Naive thymus-derived CD8-positive, alpha-beta T cell (primary cell): ENCODE measurements around the gene TBC1D9B. TPM values are rescaled to one million over a fixed set of nuclear protein-coding genes. Genes with fewer than 3 reads are reported as not detected.
A peak's percentile ranks its signal among the peaks of the same experiment; 100 is the strongest.

ENCODE experiments used
- ATAC-seq, 2 donors: fragments of 150-1000 bp; cut with Tn5 transposase in 1 of 2; sonication (Bioruptor Pico), chemical (Tn5 transposase) in 1 of 2; 1 replicate in 1 of 2; 2 replicates in 1 of 2; pipeline ENCODE4 v1.10.0; 2021; ENCODE audit warnings: mild to moderate bottlenecking in 2 of 2, moderate library complexity in 2 of 2
- POLR2A ChIA-PET: fragments of 350-600 bp; sonication (Branson Sonifier 250); formaldehyde crosslinking; loops from one replicate; lab custom pipeline; 2021; ENCODE audit warnings: antibody characterized with exemption; lab: Charles Lee
- DNase-seq, 10 donors: peaks; one replicate each; pipeline versions ENCODE4 v3.0.0 to v3.0.0-alpha.2; 2020 to 2022
- H3K27ac Mint-ChIP-seq, 10 donors: one replicate each; pipeline ENCODE4 v1.8.0; 2020 to 2022; ENCODE audit warnings: mild to moderate bottlenecking in 10 of 10, mixed read lengths in 10 of 10, moderate library complexity in 4 of 10, inconsistent platforms in 1 of 10
- H3K27me3 Mint-ChIP-seq, 5 donors: one replicate each; pipeline ENCODE4 v1.8.0; 2021 to 2022; ENCODE audit warnings: mixed read lengths in 5 of 5
- H3K36me3 Mint-ChIP-seq, 3 donors: one replicate each; pipeline ENCODE4 v1.8.0; 2020 to 2022; ENCODE audit warnings: mixed read lengths in 3 of 3, mild to moderate bottlenecking in 2 of 3, inconsistent platforms in 1 of 3
- H3K4me1 Mint-ChIP-seq, 4 donors: one replicate each; pipeline ENCODE4 v1.8.0; 2021 to 2022; ENCODE audit warnings: mixed read lengths in 4 of 4
- H3K4me3 Mint-ChIP-seq, 10 donors: one replicate each; pipeline ENCODE4 v1.8.0; 2020 to 2022; ENCODE audit warnings: mild to moderate bottlenecking in 10 of 10, mixed read lengths in 10 of 10, moderate library complexity in 6 of 10, inconsistent platforms in 1 of 10
- H3K9me3 Mint-ChIP-seq, 9 donors: one replicate each; pipeline ENCODE4 v1.8.0; 2020 to 2022; ENCODE audit warnings: mixed read lengths in 9 of 9, mild to moderate bottlenecking in 3 of 9, inconsistent platforms in 1 of 9, moderate library complexity in 1 of 9
- polyA plus RNA-seq, 3 donors: library from polyadenylated mRNA; unstranded; fragments of 300-500 nt; fragmentation: Illumina TruSeq; gene quantifications; one replicate each; pipeline ENCODE4 v1.2.3, GENCODE V29; 2021
- total RNA-seq, 8 experiments: library from RNA in 2 of 8; stranded (reverse) in 2 of 8; gene quantifications; one replicate each; pipeline ENCODE4 v1.2.3 and lab custom pipeline; 2021 to 2026

The TBC1D9B gene
- total and polyA plus RNA-seq, 5 experiments from 2014 or later, result 11.0 to 89.2 (median 40.6) TPM

DNA sequence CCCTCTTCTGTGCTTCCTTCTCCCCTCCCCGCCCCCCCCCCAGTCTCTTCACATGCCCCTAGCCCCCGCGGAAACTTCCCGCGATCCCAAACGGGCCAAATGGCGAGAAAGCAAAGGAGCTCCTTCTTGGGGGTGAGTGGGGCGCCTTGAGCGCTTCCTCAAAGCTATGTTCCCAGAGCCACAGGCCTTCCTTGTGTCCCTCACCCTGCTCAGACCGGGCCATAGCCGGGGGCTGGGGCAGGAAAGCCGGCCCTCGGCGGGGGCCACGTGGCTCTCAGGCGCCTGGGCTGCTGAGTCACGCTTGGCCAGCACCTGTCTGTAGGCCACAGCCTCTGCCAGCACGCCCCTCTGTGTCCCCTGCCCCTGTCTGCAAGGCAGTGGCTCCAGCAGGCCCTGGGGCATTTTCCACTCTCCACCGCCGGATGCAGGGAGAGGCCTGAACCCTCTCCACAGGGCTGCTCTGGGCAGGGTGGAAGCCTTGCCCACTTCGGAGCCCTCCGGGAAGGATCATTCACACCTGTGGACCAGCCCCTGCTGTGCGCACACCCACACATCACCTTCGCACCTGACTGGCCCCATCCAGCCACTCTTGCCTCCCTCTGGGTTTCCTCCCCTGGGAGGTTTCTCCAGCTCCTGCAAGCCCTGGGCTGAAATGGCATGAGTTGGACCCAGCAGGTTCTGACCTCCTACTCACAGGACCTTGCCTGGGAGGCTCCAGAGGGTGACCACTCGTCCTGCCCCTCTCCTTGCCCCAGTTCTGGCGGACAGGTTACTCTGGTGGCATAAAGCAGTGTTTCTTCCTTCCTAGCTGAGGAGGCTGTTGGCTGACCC is 88.2 kb downstream of the TBC1D9B start:
- DNase-seq (peak in 3 of 10 donors; percentile 28 to 40 (median 39)), ATAC-seq (peak; percentile 1 to 7)
- POLR2A ChIA-PET, result interaction anchor here (0.6 to 6.8 kb wide), 15 partner anchors 8 to 1193 kb away, joined by 3 to 154 read pairs (median 4); partner anchors contain the start of genes CLK4, HNRNPH1, LTC4S and MAML1
- Mint-ChIP-seq H3K4me3 (peak overlapping the region; percentile 74 to 97 (median 84)), H3K27me3 (peaks cover 0 to 2% (median 0%) of the 10 kb centered on the region in 5 donors), H3K27ac (peak overlapping the region; percentile 85 to 94 (median 89)), H3K9me3 (no peaks in the 10 kb centered on the region), H3K36me3 (peaks cover 0 to 22% (median under 1%) of the 10 kb centered on the region in 3 donors), H3K4me1 (peaks cover 29 to 61% (median 52%) of the 10 kb centered on the region in 4 donors)

DNA sequence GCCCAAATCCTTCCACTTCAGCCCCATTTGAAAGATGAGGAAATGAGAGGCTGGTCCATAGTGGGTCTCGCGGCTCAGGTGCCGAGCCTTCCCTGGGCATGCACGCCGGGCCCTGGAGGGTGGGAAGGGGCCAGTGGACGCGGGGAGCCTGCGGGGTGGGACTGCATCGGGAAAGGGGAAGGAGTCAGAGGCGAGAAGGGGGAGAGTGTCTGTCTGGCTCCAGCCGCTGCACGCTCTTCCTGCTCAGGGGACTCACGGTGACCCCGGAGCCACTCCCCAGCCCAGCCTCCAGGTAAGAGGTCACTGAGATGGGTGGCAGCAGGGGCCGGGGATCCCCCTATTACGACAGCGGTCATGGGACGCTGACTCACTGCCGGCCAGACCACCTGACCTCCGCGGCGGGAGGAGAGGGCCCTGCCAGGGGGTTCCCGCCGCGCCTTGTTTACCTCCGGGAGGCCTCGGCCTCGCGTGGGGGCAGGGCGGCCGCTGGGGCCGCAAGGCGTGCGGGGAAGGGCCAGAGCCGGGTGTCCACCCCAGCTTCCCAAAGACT is 88.9 kb downstream of the TBC1D9B start:
- Mint-ChIP-seq H3K9me3 (no peaks in the 10 kb centered on the region), H3K4me3 (peak overlapping the region; percentile 73 to 95 (median 84)), H3K36me3 (peaks cover 0 to 16% (median 0%) of the 10 kb centered on the region in 3 donors), H3K27me3 (peaks cover 0 to 2% (median 0%) of the 10 kb centered on the region in 5 donors), H3K27ac (peak overlapping the region; percentile 41 to 94 (median 86)), H3K4me1 (peaks cover 28 to 55% (median 50%) of the 10 kb centered on the region in 4 donors)
- POLR2A ChIA-PET, result interaction anchor here (0.6 to 6.8 kb wide), 9 partner anchors 8 to 96 kb away, joined by 3 to 154 read pairs (median 12); partner anchors contain the start of genes LTC4S, MAML1 and MGAT4B
- peak; percentile 42 to 63 for ATAC-seq
- peak; percentile 63 to 92 (median 77) for DNase-seq

DNA sequence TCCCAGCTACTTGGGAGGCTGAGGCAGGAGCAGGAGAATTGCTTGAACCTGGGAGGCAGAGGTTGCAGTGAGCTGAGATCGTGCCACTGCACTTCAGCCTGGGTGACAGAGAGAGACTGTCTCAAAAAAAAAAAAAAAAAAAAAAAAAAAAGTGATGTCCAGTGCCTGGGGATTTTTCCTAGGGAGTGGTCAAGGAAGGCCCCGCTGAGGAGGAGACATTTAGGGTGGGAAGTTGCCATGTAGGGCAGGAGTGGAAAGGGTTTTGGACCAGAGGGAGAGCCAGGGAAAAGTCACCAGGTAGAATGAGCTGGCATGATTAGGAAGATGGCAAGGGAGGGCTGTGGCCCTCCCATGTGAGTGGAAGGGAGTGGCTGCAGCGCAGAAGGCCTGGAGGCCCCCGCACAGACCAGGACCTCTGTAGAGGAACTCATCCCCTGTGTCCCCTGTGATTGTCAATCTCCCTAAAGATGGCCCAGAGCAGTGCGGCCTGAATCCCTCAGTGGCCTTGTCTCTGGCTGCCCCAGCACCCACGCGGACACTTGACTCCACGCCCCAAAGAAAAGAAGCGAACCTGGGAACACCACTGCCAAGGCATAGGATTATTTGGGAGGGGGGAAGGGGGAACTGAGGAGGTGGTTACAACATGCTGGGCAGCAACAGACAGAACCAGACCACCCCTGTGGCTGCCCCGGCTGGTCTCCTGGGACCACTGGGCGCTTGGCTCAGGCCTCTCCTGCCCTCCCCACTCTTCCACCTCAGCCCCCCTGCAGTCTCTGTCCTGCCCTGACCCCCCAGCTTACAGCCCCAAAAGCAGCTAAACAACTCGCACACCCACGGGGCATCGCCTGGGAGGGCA is 89.6 kb downstream of the TBC1D9B start:
- peaks cover 26 to 54% (median 46%) of the 10 kb centered on the region in 4 donors for H3K4me1 Mint-ChIP-seq
- ATAC-seq, result no peak
- peak overlapping the region; percentile 73 to 95 (median 84) for H3K4me3 Mint-ChIP-seq
- H3K9me3 Mint-ChIP-seq, result no peaks in the 10 kb centered on the region
- H3K36me3 Mint-ChIP-seq, result peaks cover 0 to 12% (median 0%) of the 10 kb centered on the region in 3 donors
- H3K27ac Mint-ChIP-seq, result peak overlapping the region; percentile 47 to 94 (median 84)
- POLR2A ChIA-PET, result interaction anchor here (0.7 to 6.8 kb wide), 8 partner anchors 9 to 164 kb away, joined by 3 to 154 read pairs (median 5); partner anchors contain the start of genes LTC4S and MGAT4B
- DNase-seq, result no peak
- peaks cover 0 to 2% (median 0%) of the 10 kb centered on the region in 5 donors for H3K27me3 Mint-ChIP-seq

DNA sequence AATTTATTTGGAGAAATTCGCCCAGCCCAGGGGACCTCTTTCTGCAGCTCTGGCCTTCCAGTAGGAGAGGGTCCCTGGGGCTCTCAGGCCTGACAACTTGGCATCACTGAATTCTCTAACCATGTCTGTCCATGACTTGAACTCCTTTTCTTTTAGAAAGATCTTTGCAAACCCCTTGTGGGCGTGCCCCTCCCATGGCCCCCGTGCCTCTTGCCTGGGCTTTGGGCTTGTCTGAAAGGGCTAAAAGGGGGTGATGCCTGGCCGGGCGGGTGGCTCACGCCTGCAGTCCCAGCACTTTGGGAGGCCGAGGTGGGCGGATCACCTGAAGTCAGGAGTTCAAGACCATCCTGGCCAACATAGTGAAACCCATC is 90.2 kb downstream of the TBC1D9B start:
- H3K4me3 Mint-ChIP-seq, result peak overlapping the region; percentile 30 to 95 (median 84)
- no peaks in the 10 kb centered on the region for H3K9me3 Mint-ChIP-seq
- peaks cover 25 to 47% (median 39%) of the 10 kb centered on the region in 4 donors for H3K4me1 Mint-ChIP-seq
- POLR2A ChIA-PET, result interaction anchor here (0.7 to 6.8 kb wide), 6 partner anchors 8 to 194 kb away, joined by 3 to 154 read pairs (median 5); partner anchors contain the start of genes HNRNPH1 and MGAT4B
- ATAC-seq, result no peak
- DNase-seq, result no peak
- peak overlapping the region in 6 of 10 donors; percentile 22 to 92 (median 82) for H3K27ac Mint-ChIP-seq
- peaks cover 0 to 2% (median 0%) of the 10 kb centered on the region in 5 donors for H3K27me3 Mint-ChIP-seq
- peaks cover 0 to 14% (median 0%) of the 10 kb centered on the region in 3 donors for H3K36me3 Mint-ChIP-seq

DNA sequence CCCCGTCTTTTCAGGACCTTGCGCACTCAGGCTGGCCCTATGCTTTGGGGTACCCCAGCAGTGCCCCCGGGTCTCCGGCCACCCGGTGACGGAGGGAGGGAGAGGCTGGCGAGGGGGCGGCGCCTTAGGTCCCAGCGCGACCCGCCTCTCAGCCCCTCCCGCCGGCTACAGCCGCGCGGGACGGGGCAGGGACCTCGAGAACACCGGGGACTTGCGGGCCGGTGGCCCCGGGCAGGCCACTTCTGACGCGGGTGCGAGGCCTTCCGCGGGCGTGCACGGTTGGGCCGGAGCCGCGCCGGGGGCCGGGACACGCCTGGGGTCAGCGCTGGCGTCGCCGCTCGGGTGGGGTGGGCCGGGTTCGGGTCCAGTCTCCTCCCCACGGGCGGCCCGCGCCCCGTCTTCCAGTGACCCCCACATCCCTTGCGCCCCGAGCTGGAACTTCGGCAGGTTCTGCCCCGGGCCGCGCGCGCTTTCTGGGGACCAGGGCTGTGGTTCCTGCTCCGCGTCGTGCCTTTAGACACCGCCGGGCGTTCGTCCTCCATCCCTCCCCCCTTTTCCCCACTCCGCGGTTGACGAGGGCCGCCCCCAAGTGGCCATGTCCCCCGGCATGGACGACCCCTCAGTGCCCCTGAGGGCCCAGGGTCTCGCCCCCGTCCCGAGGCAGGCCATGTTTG is 90.8 kb downstream of the TBC1D9B start:
- peak overlapping the region in 9 of 10 donors; percentile 30 to 95 (median 84) for H3K4me3 Mint-ChIP-seq
- H3K27me3 Mint-ChIP-seq, result peaks cover 0 to 2% (median 0%) of the 10 kb centered on the region in 5 donors
- DNase-seq, result no peak
- H3K36me3 Mint-ChIP-seq, result peaks cover 0 to 14% (median 0%) of the 10 kb centered on the region in 3 donors
- H3K9me3 Mint-ChIP-seq, result no peaks in the 10 kb centered on the region
- no peak for ATAC-seq
- POLR2A ChIA-PET, result interaction anchor here (0.7 to 6.8 kb wide), 5 partner anchors 10 to 194 kb away, joined by 3 to 154 read pairs (median 6); partner anchors contain the start of genes HNRNPH1 and MGAT4B
- peak overlapping the region in 2 of 10 donors; percentile 64 to 85 for H3K27ac Mint-ChIP-seq
- H3K4me1 Mint-ChIP-seq, result peaks cover 19 to 42% (median 34%) of the 10 kb centered on the region in 4 donors

DNA sequence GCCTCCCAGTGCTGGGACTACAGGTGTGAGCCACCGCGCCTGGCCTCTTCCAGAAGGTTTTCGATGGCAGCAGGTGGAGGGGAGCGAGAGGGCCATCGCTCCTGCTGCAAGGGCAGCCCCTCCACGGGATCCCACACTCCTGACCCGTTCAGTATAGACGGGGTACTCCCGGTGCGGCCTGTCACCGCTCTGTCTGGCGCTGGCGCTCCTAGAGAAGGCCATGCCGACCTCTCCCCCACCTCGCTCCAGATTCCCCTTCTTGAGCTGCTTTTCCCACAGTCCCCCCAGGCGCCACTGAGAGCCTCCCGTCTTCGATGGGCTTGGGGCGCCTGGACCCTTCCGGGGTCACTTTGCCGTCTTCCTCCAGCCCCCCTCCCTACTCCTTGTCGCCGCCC is 91.3 kb downstream of the TBC1D9B start:
- ATAC-seq, result no peak
- POLR2A ChIA-PET, result interaction anchor here (0.5 to 1.8 kb wide), 2 partner anchors 10 to 132 kb away, joined by 6 to 7 read pairs; partner anchors contain the start of gene MGAT4B
- H3K27me3 Mint-ChIP-seq, result no peaks in the 10 kb centered on the region
- peaks cover 16 to 37% (median 29%) of the 10 kb centered on the region in 4 donors for H3K4me1 Mint-ChIP-seq
- H3K9me3 Mint-ChIP-seq, result no peaks in the 10 kb centered on the region
- no peak overlapping the region for H3K27ac Mint-ChIP-seq
- H3K36me3 Mint-ChIP-seq, result peaks cover 0 to 14% (median 0%) of the 10 kb centered on the region in 3 donors
- H3K4me3 Mint-ChIP-seq, result peak overlapping the region in 6 of 10 donors; percentile 4 to 82 (median 29)
- DNase-seq, result no peak

DNA sequence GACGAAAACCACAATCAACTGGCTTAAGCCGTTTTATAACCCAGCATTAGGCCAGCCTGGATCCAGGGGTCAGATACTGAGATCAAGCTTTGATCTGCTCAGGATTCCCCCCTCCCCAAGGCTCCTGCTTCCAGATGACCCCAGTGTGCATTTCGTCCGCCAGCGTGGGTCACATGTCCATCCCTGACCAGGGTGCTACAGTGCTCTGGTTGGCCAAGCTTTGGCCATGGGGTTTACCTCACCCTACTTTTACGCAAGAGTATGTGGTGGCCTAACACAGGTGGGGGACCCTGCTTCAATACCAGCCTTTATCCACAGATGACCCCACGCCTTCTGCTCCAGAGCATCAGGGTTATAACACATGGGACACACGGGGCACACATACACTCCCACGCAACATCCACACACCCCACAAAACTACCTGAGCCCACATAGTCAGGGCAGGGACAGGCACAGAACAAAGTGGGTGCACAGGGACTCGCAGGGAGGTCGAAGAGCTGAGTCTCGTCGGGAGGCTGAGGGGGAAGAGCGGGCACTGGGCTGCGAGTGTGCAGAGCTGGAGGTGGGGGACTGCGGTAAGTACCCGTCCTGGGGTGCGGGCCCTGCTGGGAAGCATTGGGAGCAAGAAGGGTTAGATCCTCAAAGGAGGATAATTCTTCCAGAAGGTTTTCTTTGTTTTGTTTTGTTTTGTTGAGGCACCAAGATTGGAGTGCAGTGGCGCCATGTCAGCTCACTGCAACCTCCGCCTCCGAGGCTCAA is 92.0 kb downstream of the TBC1D9B start:
- Mint-ChIP-seq H3K4me3 (peak overlapping the region in 8 of 10 donors; percentile 22 to 74 (median 56)), H3K9me3 (no peaks in the 10 kb centered on the region), H3K27ac (peak overlapping the region in 2 of 10 donors; percentile 66 to 74), H3K27me3 (no peaks in the 10 kb centered on the region), H3K4me1 (peaks cover 16 to 36% (median 29%) of the 10 kb centered on the region in 4 donors), H3K36me3 (peaks cover 0 to 15% (median 0%) of the 10 kb centered on the region in 3 donors)
- POLR2A ChIA-PET, result interaction anchor here (0.5 to 1.8 kb wide), 3 partner anchors 9 to 131 kb away, joined by 3 to 7 read pairs (median 6); partner anchors contain the start of gene MGAT4B
- ATAC-seq (no peak), DNase-seq (no peak)

DNA sequence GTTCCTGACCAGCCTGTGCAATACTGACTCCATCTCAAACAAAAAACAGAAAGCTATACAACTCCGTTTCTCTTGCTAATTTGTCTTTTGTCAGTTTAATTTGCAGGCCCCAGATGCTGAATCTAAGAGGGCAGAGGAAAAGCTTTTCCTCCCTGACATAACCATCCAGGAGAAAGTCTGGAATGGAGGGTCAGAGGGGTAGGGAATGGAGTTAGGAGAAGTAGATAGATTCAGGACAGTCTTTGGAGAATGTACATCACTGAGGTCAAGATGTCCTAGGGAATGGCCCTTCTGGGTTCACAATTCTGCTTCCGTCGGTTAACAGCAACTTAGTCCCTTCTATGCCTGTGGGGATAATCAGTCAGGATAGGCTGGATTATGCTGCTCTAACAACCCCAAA is 93.6 kb downstream of the TBC1D9B start:
- no peaks in the 10 kb centered on the region for H3K9me3 Mint-ChIP-seq
- no peak overlapping the region for H3K4me3 Mint-ChIP-seq
- peaks cover 9 to 23% (median 19%) of the 10 kb centered on the region in 4 donors for H3K4me1 Mint-ChIP-seq
- H3K36me3 Mint-ChIP-seq, result peaks cover 0 to 15% (median 0%) of the 10 kb centered on the region in 3 donors
- no peaks in the 10 kb centered on the region for H3K27me3 Mint-ChIP-seq
- POLR2A ChIA-PET, result interaction anchor here (0.9 to 1.8 kb wide), 3 partner anchors 9 to 81 kb away, joined by 3 to 8 read pairs (median 3); no protein-coding TSS in a partner anchor
- H3K27ac Mint-ChIP-seq, result no peak overlapping the region
- DNase-seq (no peak), ATAC-seq (no peak)

DNA sequence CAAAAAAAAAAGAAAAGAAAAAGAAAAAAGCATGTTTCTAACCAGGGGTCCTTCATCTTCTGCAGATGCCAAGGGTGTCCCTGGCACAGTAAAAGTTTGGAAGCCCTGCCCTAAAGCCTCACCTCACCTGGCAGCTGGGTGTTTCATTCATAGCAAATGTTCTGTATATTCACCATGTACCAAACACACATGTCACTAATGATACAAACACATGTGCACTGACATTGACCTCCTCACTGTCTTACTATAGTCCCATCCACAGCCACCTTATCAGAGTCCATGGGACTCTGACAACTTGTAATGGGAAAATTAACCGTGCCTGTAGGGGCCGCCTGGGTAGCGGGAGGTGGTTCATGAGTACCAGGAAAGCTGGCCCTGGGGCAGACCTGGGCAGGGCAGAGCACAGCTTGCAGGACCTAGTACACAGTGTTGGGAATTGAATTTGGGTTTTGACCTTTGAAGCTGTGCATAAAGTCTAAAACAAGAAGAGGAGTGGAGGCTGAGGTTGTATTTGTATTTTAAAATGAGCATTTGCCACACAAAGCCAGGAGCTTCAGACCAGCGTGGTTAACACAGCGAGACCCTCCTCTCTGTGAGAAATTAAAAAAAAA is 94.6 kb downstream of the TBC1D9B start:
- Mint-ChIP-seq H3K4me1 (peaks cover 4 to 15% (median 14%) of the 10 kb centered on the region in 4 donors), H3K27me3 (no peaks in the 10 kb centered on the region), H3K36me3 (peaks cover 0 to 15% (median 0%) of the 10 kb centered on the region in 3 donors), H3K9me3 (no peaks in the 10 kb centered on the region), H3K4me3 (no peak overlapping the region), H3K27ac (peak overlapping the region in 1 of 10 donors; percentile 35)
- POLR2A ChIA-PET, result interaction anchor here (1.8 kb wide), 1 partner anchor 10 kb away, joined by 8 read pairs; no protein-coding TSS in a partner anchor
- no peak for ATAC-seq
- no peak for DNase-seq
